HG02973 (cell line): ENCODE data around the gene SSRP1.

ENCODE experiments used
- ATAC-seq: cut with Tn5 transposase; IDR thresholded peaks from one replicate; pipeline ENCODE4 v1.9.1; 2021; ENCODE audit warnings: moderate library complexity; ENCODE audit not compliant: unreplicated experiment

Gene SSRP1

GRCh38 chr11:57276169-57276970 lies 59.3 kb downstream of the SSRP1 start:
- no peak for ATAC-seq
